SK-N-SH (cell line): Measurements from ENCODE around the gene MGAM2.
"Not testable (repeated sequence)": the region's sequence is repeated elsewhere in the genome, so short reads cannot be mapped to it uniquely, and the experiment has no call there.

Experiments used
- CTCF ChIP-seq: fragments of 200-600 bp; sonication (generic); IDR thresholded peaks from 2 replicates; pipeline ENCODE4 v1.6.1; 2017; ENCODE audit warnings: antibody characterized with exemption, mild to moderate bottlenecking, moderate library complexity
- EP300 ChIP-seq, 2 experiments: IDR thresholded peaks; 2 replicates each; pipeline versions ENCODE4 v1.4.0 to v1.6.1; 2012; ENCODE audit warnings: borderline replicate concordance in 1 of 2, low read depth in 1 of 2, low read length in 1 of 2
- FOSL2 ChIP-seq: IDR thresholded peaks from 2 replicates; pipeline ENCODE4 v1.4.0; 2012; ENCODE audit warnings: low read depth, mild to moderate bottlenecking, moderate library complexity, borderline replicate concordance
- GABPA ChIP-seq: IDR thresholded peaks from 2 replicates; pipeline ENCODE4 v1.4.0; 2012; ENCODE audit warnings: low read depth, mild to moderate bottlenecking
- MXI1 ChIP-seq: IDR thresholded peaks from 2 replicates; pipeline ENCODE4 v1.6.1; 2012; ENCODE audit warnings: mild to moderate bottlenecking, low read depth, low read length, improper control_type of control experiment
- NFIC ChIP-seq: IDR thresholded peaks from 2 replicates; pipeline ENCODE4 v1.4.0; 2012; ENCODE audit warnings: borderline replicate concordance
- NRF1 ChIP-seq: IDR thresholded peaks from 2 replicates; pipeline ENCODE4 v1.6.1; 2012; ENCODE audit warnings: low read depth, mild to moderate bottlenecking, low read length
- POLR2AphosphoS5 ChIP-seq: IDR thresholded peaks from 2 replicates; pipeline ENCODE4 v1.6.1; 2012; ENCODE audit warnings: low read depth, low read length
- REST ChIP-seq: IDR thresholded peaks from 2 replicates; pipeline ENCODE4 v1.6.1; 2012; ENCODE audit warnings: mild to moderate bottlenecking, low read depth, low read length, moderate library complexity
- SMC3 ChIP-seq: IDR thresholded peaks from 2 replicates; pipeline ENCODE4 v1.6.1; 2012; ENCODE audit warnings: low read depth, low read length, improper control_type of control experiment
- USF1 ChIP-seq: IDR thresholded peaks from 2 replicates; pipeline ENCODE4 v1.4.0; 2012; ENCODE audit warnings: low read depth, borderline replicate concordance

GRCh38 chr7:142099347-142099746, 12.2 kb upstream of the MGAM2 start:
- TF ChIP-seq CTCF; MXI1; USF1; EP300 (IDR thresholded peaks at IDR 0.05; ENCODE audit: borderline replicate concordance in 1 of 2, low read depth in 1 of 2, low read length in 1 of 2); POLR2AphosphoS5; NFIC; GABPA; REST; SMC3; NRF1; FOSL2: not testable (repeated sequence)
